Measurements from ENCODE around the gene CD300LB. TPM values are rescaled to one million over a fixed set of nuclear protein-coding genes. Genes with fewer than 3 reads are reported as not detected.

The CD300LB gene
- total and polyA plus RNA-seq, 10 of the 15 experiments (the other 5 are each of a cell fraction or from before 2014, with no cell fraction given): 0.08 to 0.57 (median 0.25) TPM; not detected in 4

DNA sequence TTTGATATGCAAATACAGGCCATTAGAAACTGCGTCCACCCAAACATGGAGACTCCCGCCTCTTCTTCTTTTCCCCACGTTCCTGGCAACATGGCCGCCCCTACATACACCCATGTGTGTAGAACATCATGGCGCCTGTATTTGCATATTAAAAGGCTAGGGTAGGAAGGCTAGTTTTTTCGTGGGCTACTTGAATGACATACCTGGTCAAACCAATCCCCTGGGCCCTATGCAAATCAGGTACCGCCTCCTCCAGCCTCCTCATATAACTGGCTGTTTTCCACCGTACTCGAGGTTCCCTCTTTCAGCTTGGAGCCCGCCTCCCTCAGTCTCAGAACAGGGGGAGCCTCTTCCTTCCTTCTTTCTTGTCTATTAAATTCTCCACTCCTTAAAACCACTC lies 840 bp upstream of the CD300LB start:
- in situ Hi-C loops (cut with MboI): no loop called here

More for the DNA sequence above, 840 bp upstream of the CD300LB start:
- BruUV-seq (replicated peaks): no TSS peak
- DNase-seq (ENCODE audit: low read depth, low spot score) (no peak), FAIRE-seq (peak; percentile 27), ATAC-seq (peak; percentile 61)
- intact Hi-C loops (cut with micrococcal nuclease; ENCODE audit: unreplicated experiment): loop anchor here (2.0 to 5.0 kb wide), 3 partner anchors 75 to 230 kb away; no protein-coding TSS in a partner anchor
- Histone ChIP-seq H3K9me3 (replicated peaks; ENCODE audit: control insufficient read depth, insufficient read depth, low read length) (no peaks in the 10 kb centered on the region), H3K9ac (ENCODE audit: control insufficient read depth, insufficient read depth, low read length) (no peak overlapping the region), H2AFZ (ENCODE audit: control insufficient read depth, low read depth, low read length) (no peak overlapping the region; the same call in 1 of the 2 replicates), H3K4me2 (ENCODE audit: control insufficient read depth, insufficient read depth) (no peak overlapping the region), H3K27ac (ENCODE audit: control insufficient read depth, insufficient read depth) (no peak overlapping the region), H4K20me1 (ENCODE audit: control insufficient read depth, insufficient read depth) (no peaks in the 10 kb centered on the region), H3K79me2 (ENCODE audit: control insufficient read depth, insufficient read depth, low read length) (no peaks in the 10 kb centered on the region), H3K4me3 (no peak overlapping the region), H3K36me3 (ENCODE audit: control insufficient read depth in 2 of 2, insufficient read depth in 2 of 2, low read length in 1 of 2) (no peaks in the 10 kb centered on the region), H3K4me1 (ENCODE audit: control insufficient read depth, insufficient read depth, low read length) (peaks cover 7% of the 10 kb centered on the region), H3K27me3 (replicated peaks in 1 of 2; ENCODE audit: control insufficient read depth in 2 of 2, insufficient read depth in 2 of 2, low read length in 1 of 2) (peaks cover 0 to 1% of the 10 kb centered on the region in 2 experiments; a peak in 1 of 4 replicates)
- WGBS (ENCODE audit: insufficient coverage, insufficient replicate concordance, low lambda C conversion rate, missing lambda C conversion rate): 18% methylated on average over 10 of the region's 10 CpGs
- RAD21 ChIA-PET (ENCODE audit: unreplicated experiment): interaction anchor here (0.6 to 3.7 kb wide), 18 partner anchors 20 to 248 kb away, joined by 3 to 45 read pairs (median 5); partner anchors contain the start of gene GPR142
- TF ChIP-seq, protein P1, sequence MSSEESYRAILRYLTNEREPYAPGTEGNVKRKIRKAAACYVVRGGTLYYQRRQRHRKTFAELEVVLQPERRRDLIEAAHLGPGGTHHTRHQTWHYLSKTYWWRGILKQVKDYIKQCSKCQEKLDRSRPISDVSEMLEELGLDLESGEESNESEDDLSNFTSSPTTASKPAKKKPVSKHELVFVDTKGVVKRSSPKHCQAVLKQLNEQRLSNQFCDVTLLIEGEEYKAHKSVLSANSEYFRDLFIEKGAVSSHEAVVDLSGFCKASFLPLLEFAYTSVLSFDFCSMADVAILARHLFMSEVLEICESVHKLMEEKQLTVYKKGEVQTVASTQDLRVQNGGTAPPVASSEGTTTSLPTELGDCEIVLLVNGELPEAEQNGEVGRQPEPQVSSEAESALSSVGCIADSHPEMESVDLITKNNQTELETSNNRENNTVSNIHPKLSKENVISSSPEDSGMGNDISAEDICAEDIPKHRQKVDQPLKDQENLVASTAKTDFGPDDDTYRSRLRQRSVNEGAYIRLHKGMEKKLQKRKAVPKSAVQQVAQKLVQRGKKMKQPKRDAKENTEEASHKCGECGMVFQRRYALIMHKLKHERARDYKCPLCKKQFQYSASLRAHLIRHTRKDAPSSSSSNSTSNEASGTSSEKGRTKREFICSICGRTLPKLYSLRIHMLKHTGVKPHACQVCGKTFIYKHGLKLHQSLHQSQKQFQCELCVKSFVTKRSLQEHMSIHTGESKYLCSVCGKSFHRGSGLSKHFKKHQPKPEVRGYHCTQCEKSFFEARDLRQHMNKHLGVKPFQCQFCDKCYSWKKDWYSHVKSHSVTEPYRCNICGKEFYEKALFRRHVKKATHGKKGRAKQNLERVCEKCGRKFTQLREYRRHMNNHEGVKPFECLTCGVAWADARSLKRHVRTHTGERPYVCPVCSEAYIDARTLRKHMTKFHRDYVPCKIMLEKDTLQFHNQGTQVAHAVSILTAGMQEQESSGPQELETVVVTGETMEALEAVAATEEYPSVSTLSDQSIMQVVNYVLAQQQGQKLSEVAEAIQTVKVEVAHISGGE (CRISPR knock-in tag; IDR thresholded peaks at IDR 0.05): no peak
- TF ChIP-seq, protein P2, sequence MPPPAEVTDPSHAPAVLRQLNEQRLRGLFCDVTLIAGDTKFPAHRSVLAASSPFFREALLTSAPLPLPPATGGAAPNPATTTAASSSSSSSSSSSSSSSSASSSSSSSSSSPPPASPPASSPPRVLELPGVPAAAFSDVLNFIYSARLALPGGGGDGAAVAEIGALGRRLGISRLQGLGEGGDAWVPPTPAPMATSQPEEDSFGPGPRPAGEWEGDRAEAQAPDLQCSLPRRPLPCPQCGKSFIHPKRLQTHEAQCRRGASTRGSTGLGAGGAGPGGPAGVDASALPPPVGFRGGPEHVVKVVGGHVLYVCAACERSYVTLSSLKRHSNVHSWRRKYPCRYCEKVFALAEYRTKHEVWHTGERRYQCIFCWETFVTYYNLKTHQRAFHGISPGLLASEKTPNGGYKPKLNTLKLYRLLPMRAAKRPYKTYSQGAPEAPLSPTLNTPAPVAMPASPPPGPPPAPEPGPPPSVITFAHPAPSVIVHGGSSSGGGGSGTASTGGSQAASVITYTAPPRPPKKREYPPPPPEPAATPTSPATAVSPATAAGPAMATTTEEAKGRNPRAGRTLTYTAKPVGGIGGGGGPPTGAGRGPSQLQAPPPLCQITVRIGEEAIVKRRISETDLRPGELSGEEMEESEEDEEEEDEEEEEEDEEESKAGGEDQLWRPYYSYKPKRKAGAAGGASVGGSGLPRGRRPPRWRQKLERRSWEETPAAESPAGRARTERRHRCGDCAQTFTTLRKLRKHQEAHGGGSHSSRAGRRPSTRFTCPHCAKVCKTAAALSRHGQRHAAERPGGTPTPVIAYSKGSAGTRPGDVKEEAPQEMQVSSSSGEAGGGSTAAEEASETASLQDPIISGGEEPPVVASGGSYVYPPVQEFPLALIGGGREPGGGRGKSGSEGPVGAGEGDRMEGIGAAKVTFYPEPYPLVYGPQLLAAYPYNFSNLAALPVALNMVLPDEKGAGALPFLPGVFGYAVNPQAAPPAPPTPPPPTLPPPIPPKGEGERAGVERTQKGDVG (CRISPR knock-in tag; IDR thresholded peaks at IDR 0.05): no peak
- TF ChIP-seq MYC (IDR thresholded peaks at IDR 0.05; ENCODE audit: insufficient read depth, insufficient read length, insufficient replicate concordance, low read length, severe bottlenecking) (no peak), POU2F2 (IDR thresholded peaks at IDR 0.05; ENCODE audit: borderline replicate concordance, low read depth, low read length) (peak; percentile 91; the same call in 2 of the 3 replicates), ATF7 (IDR thresholded peaks at IDR 0.05; ENCODE audit: low read depth) (no peak), YY1 (IDR thresholded peaks at IDR 0.05; ENCODE audit: low read depth, low read length) (peak; percentile 94), TBL1XR1 (IDR thresholded peaks at IDR 0.05; ENCODE audit: low read depth, low read length) (no peak), BCL11A (IDR thresholded peaks at IDR 0.05; ENCODE audit: low read depth, low read length) (no peak)
- TF ChIP-seq, protein P3, sequence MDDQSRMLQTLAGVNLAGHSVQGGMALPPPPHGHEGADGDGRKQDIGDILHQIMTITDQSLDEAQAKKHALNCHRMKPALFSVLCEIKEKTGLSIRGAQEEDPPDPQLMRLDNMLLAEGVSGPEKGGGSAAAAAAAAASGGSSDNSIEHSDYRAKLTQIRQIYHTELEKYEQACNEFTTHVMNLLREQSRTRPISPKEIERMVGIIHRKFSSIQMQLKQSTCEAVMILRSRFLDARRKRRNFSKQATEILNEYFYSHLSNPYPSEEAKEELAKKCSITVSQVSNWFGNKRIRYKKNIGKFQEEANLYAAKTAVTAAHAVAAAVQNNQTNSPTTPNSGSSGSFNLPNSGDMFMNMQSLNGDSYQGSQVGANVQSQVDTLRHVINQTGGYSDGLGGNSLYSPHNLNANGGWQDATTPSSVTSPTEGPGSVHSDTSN (IDR thresholded peaks at IDR 0.05; ENCODE audit: insufficient replicate concordance, low read depth, low read length): peak; percentile 52
- TF ChIP-seq, protein P4, sequence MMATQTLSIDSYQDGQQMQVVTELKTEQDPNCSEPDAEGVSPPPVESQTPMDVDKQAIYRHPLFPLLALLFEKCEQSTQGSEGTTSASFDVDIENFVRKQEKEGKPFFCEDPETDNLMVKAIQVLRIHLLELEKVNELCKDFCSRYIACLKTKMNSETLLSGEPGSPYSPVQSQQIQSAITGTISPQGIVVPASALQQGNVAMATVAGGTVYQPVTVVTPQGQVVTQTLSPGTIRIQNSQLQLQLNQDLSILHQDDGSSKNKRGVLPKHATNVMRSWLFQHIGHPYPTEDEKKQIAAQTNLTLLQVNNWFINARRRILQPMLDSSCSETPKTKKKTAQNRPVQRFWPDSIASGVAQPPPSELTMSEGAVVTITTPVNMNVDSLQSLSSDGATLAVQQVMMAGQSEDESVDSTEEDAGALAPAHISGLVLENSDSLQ (IDR thresholded peaks at IDR 0.05): peak; percentile 88
- SMC1A ChIA-PET (ENCODE audit: uncharacterized antibody, unreplicated experiment): interaction anchor here (0.7 to 7.5 kb wide), 13 partner anchors 10 to 1102 kb away, joined by 3 to 45 read pairs (median 7); partner anchors contain the start of gene GPR142
- POLR2A ChIA-PET: interaction anchor here (0.6 to 1.2 kb wide), 7 partner anchors 10 to 330 kb away, joined by 3 to 5 read pairs (median 4); no protein-coding TSS in a partner anchor
- CTCF ChIA-PET: interaction anchor here (0.6 to 5.8 kb wide), 32 partner anchors 11 to 329 kb away, joined by 3 to 68 read pairs (median 5); partner anchors contain the start of genes CD300C, GPR142 and RPL38

All from GM12878 (cell line).